ENCODE measurements around the gene EFNA2.

- no peak for TF ChIP-seq CTCF (IDR thresholded peaks at IDR 0.05)
- no peak for TF ChIP-seq POLR2A (IDR thresholded peaks at IDR 0.05)
Measured at GRCh38 chr19:1302533-1303239, 17.0 kb downstream of the EFNA2 start.

Measured in esophagus squamous epithelium (tissue), 4 donors.